ENCODE measurements around the gene AMIGO3. TPM values are rescaled to one million over a fixed set of nuclear protein-coding genes. Genes with fewer than 3 reads are reported as not detected.
"Not testable (repeated sequence)": the region's sequence is repeated elsewhere in the genome, so short reads cannot be mapped to it uniquely, and the experiment has no call there.

The AMIGO3 gene
- total and polyA plus RNA-seq, 2 donors (not counting 1 experiment from before 2014, with no cell fraction given): 11.1 TPM; not detected in 1

- peaks cover 16 to 38% of the 10 kb centered on the region in 2 donors for H3K4me1 ChIP-seq (ENCODE audit: control insufficient read depth in 2 of 2, insufficient read depth in 2 of 2, low read length in 2 of 2)
- DNase-seq; H3K36me3 ChIP-seq (replicated peaks in 1 of 2; ENCODE audit: control extremely low read depth in 1 of 2, control insufficient read depth in 1 of 2, extremely low read depth in 1 of 2, insufficient read depth in 2 of 2, low read length in 1 of 2); ATAC-seq (ENCODE audit: low read depth); H3K9me3 ChIP-seq (ENCODE audit: control extremely low read depth in 1 of 3, control insufficient read depth in 2 of 3, insufficient read depth in 1 of 3, low read length in 2 of 3); H3K9me3 Mint-ChIP-seq (ENCODE audit: insufficient read depth); H3K27me3 Mint-ChIP-seq; CTCF ChIA-PET; H4K20me1 ChIP-seq (ENCODE audit: control insufficient read depth, insufficient read depth, low read length, poor library complexity, severe bottlenecking): not testable (repeated sequence)
- H3K27ac ChIP-seq (ENCODE audit: low read length in 2 of 2): peak overlapping the region; percentile 34 to 78
- WGBS (ENCODE audit: insufficient coverage): 12% methylated on average over 15 of the region's 16 CpGs
- H3K27ac Mint-ChIP-seq: peak overlapping the region; percentile 95
- peaks cover 43% of the 10 kb centered on the region for H3K4me1 Mint-ChIP-seq
- peak overlapping the region; percentile 83 for H3K4me2 ChIP-seq (replicated peaks; ENCODE audit: low read depth, low read length, poor library complexity, severe bottlenecking)
- intact Hi-C loops (cut with micrococcal nuclease): loop anchor here (1.0 kb wide), 1 partner anchor 16 kb away; the partner anchor contains the start of gene APEH
- H3K4me3 Mint-ChIP-seq: peak overlapping the region; percentile 97
- H3K4me3 ChIP-seq (ENCODE audit: control extremely low read depth in 1 of 5, extremely low read depth in 1 of 5, insufficient read depth in 1 of 5, low read depth in 2 of 5, low read length in 4 of 5): peak overlapping the region; percentile 44 to 99 (median 92)
- POLR2A ChIA-PET: interaction anchor here (0.6 to 0.7 kb wide), 3 partner anchors 17 to 1249 kb away, joined by 3 to 5 read pairs (median 3); partner anchors contain the start of gene MON1A
- H3K27me3 ChIP-seq (replicated peaks in 1 of 4; ENCODE audit: control extremely low read depth in 1 of 4, control insufficient read depth in 3 of 4, insufficient read depth in 4 of 4, low read length in 3 of 4): peaks cover 0 to 13% (median 0%) of the 10 kb centered on the region in 4 experiments
- peaks cover 28% of the 10 kb centered on the region for H3K79me2 ChIP-seq (ENCODE audit: control insufficient read depth, insufficient read depth, low read length)
- H2AFZ ChIP-seq (ENCODE audit: insufficient read depth, low read depth, low read length, poor library complexity, severe bottlenecking): peak overlapping the region; percentile 82
- H3K9ac ChIP-seq (ENCODE audit: low read length): peak overlapping the region; percentile 97
These were observed 29.4 kb downstream of the AMIGO3 start for GRCh38 chr3:49689908-49690624.

- Mint-ChIP-seq H3K4me1 (peaks cover 43% of the 10 kb centered on the region), H3K27me3 (peaks cover 3% of the 10 kb centered on the region), H3K4me3 (peak within 1 kb of the TSS; percentile 97), H3K27ac (peak within 1 kb of the TSS; percentile 95), H3K9me3 (ENCODE audit: insufficient read depth) (no peaks in the 10 kb centered on the region)
- Histone ChIP-seq H3K9ac (ENCODE audit: low read length) (peak within 1 kb of the TSS; percentile 97), H3K9me3 (ENCODE audit: control extremely low read depth in 1 of 3, control insufficient read depth in 2 of 3, insufficient read depth in 1 of 3, low read length in 2 of 3) (no peaks in the 10 kb centered on the region), H4K20me1 (ENCODE audit: control insufficient read depth, insufficient read depth, low read length, poor library complexity, severe bottlenecking) (no peaks in the 10 kb centered on the region), H3K36me3 (replicated peaks in 1 of 2; ENCODE audit: control extremely low read depth in 1 of 2, control insufficient read depth in 1 of 2, extremely low read depth in 1 of 2, insufficient read depth in 2 of 2, low read length in 1 of 2) (peaks cover 0 to 3% of the 10 kb centered on the region in 2 experiments), H2AFZ (ENCODE audit: insufficient read depth, low read depth, low read length, poor library complexity, severe bottlenecking) (peak within 1 kb of the TSS; percentile 82), H3K79me2 (ENCODE audit: control insufficient read depth, insufficient read depth, low read length) (peaks cover 23% of the 10 kb centered on the region), H3K4me1 (ENCODE audit: control insufficient read depth in 2 of 2, insufficient read depth in 2 of 2, low read length in 2 of 2) (peaks cover 16 to 38% of the 10 kb centered on the region in 2 donors), H3K27ac (ENCODE audit: low read length in 2 of 2) (peak within 1 kb of the TSS; percentile 54 to 78), H3K4me2 (replicated peaks; ENCODE audit: low read depth, low read length, poor library complexity, severe bottlenecking) (peak within 1 kb of the TSS; percentile 83), H3K4me3 (ENCODE audit: control extremely low read depth in 1 of 5, extremely low read depth in 1 of 5, insufficient read depth in 1 of 5, low read depth in 2 of 5, low read length in 4 of 5) (peak within 1 kb of the TSS; percentile 44 to 99 (median 92)), H3K27me3 (replicated peaks in 1 of 4; ENCODE audit: control extremely low read depth in 1 of 4, control insufficient read depth in 3 of 4, insufficient read depth in 4 of 4, low read length in 3 of 4) (peaks cover 0 to 13% (median 0%) of the 10 kb centered on the region in 4 experiments)
- intact Hi-C loops (cut with micrococcal nuclease): loop anchor here (1.0 kb wide), 1 partner anchor 15 kb away; the partner anchor contains the start of gene APEH
- TF ChIP-seq CTCF (IDR thresholded peaks at IDR 0.05) (peak; percentile 47), EZH2 (IDR thresholded peaks at IDR 0.05; ENCODE audit: borderline replicate concordance, insufficient read depth, low read depth, low read length, poor library complexity, severe bottlenecking) (no peak)
- CTCF ChIA-PET: no interaction called here
- ATAC-seq (ENCODE audit: low read depth): peak; percentile 82
- POLR2A ChIA-PET: interaction anchor here (0.6 to 0.9 kb wide), 4 partner anchors 16 to 1249 kb away, joined by 3 to 6 read pairs (median 4); partner anchors contain the start of gene MON1A
- WGBS (ENCODE audit: insufficient coverage): 2% methylated on average over 57 of the region's 66 CpGs
- DNase-seq: peak; percentile 96
These were observed 30.2 kb downstream of the AMIGO3 start, which contains the start of the genes MST1 and RNF123 for GRCh38 chr3:49689046-49689907. Gene MST1 (minus strand): TSS chr3:49689474. CDS start chr3:49688691, 783 bp downstream. Gene RNF123 (plus strand): TSS chr3:49689557. CDS start chr3:49691166, 1,609 bp downstream.

Data from B cell (primary cell).